GM13977 (cell line): ENCODE measurements around the gene COPS8.

Experiments
- DNase-seq: peaks from one replicate; pipeline ENCODE4 v3.0.0; 2012; ENCODE audit warnings: low spot score
- CTCF ChIP-seq: IDR thresholded peaks from 2 replicates; pipeline ENCODE4 v1.5.1; 2012; ENCODE audit warnings: mild to moderate bottlenecking, control low read depth; ENCODE audit not compliant: insufficient read depth; ENCODE audit errors: extremely low read depth, missing control alignments
- in situ Hi-C: fragments of 300-500 bp; cut with MboI; formaldehyde crosslinking; loops from one replicate; pipeline ENCODE4 v1.12.0; 2022; ENCODE audit warnings: low sequenced_read_pairs, low pct_unique_long_range_greater_than_20kb, mixed read lengths, inconsistent platforms; ENCODE audit not compliant: unreplicated experiment

COPS8 gene

GRCh38 chr2:237143676-237144440 is 58.2 kb downstream of the COPS8 start:
- TF ChIP-seq CTCF: no peak
- no peak for DNase-seq
- in situ Hi-C loops: no loop called here

GRCh38 chr2:237144516-237144915 is 58.8 kb downstream of the COPS8 start:
- in situ Hi-C loops: no loop called here
- no peak for TF ChIP-seq CTCF
- DNase-seq: no peak

- in situ Hi-C loops: no loop called here
- no peak for DNase-seq
- TF ChIP-seq CTCF: no peak
Measured at GRCh38 chr2:237147317-237147716, 61.6 kb downstream of the COPS8 start.

- no peak for DNase-seq
- in situ Hi-C loops: no loop called here
- no peak for TF ChIP-seq CTCF
Measured at GRCh38 chr2:237148624-237149023, 62.9 kb downstream of the COPS8 start.

- TF ChIP-seq CTCF: no peak
- DNase-seq: no peak
- in situ Hi-C loops: no loop called here
Measured at GRCh38 chr2:237149425-237149824, 63.7 kb downstream of the COPS8 start.
